Sigmoid colon (tissue), 4 donors: ENCODE measurements around the gene LGR6.

Source experiments
- CTCF ChIP-seq, 4 experiments: fragments of 450-650 bp in 3 of 4; fragments of 200-600 bp in 1 of 4; IDR thresholded peaks; one replicate each; pipeline ENCODE4 v1.5.1; 2016 to 2019; ENCODE audit warnings: antibody characterized with exemption in 4 of 4, mild to moderate bottlenecking in 3 of 4, moderate library complexity in 2 of 4
- EP300 ChIP-seq, 4 donors: sonication (generic); formaldehyde crosslinking; IDR thresholded peaks; one replicate each; pipeline ENCODE4 v1.6.1; 2017; ENCODE audit warnings: antibody characterized with exemption in 4 of 4
- POLR2A ChIP-seq, 2 donors: fragments of 450-650 bp; IDR thresholded peaks; one replicate each; pipeline ENCODE4 v1.6.1; 2016; ENCODE audit warnings: antibody characterized with exemption in 2 of 2, mild to moderate bottlenecking in 2 of 2, moderate library complexity in 2 of 2
- POLR2AphosphoS5 ChIP-seq, 4 donors: sonication (generic); formaldehyde crosslinking; IDR thresholded peaks; one replicate each; pipeline ENCODE4 v1.6.1; 2017; ENCODE audit warnings: antibody characterized with exemption in 4 of 4

GRCh38 chr1:202250982-202251381 lies 57.4 kb downstream of the LGR6 start:
- TF ChIP-seq POLR2AphosphoS5 (IDR thresholded peaks at IDR 0.05) (no peak), CTCF (IDR thresholded peaks at IDR 0.05) (no peak), POLR2A (IDR thresholded peaks at IDR 0.05) (no peak), EP300 (IDR thresholded peaks at IDR 0.05) (no peak)
